ENCODE results near the gene SLC44A2. TPM values are rescaled to one million over a fixed set of nuclear protein-coding genes. Genes with fewer than 3 reads are reported as not detected.

SLC44A2 gene
- total and polyA plus RNA-seq, 2 of the 8 experiments (the other 6 are each of a cell fraction or from before 2014, with no cell fraction given), result 105 to 120 TPM

- Histone ChIP-seq H3K27ac (ENCODE audit: low read depth, low read length) (no peak overlapping the region), H4K91ac (replicated peaks; ENCODE audit: insufficient read length, low read length) (peak overlapping the region; percentile 36), H3K18ac (ENCODE audit: extremely low read depth, low read length) (peak overlapping the region; percentile 100), H2BK12ac (ENCODE audit: low read depth, low read length) (peak overlapping the region; percentile 98; the same call in 1 of the 2 replicates), H2AK5ac (ENCODE audit: low read depth, low read length) (peak overlapping the region; percentile 54), H2AFZ (ENCODE audit: low read length) (no peak overlapping the region), H4K5ac (ENCODE audit: insufficient read length, low read depth, low read length) (no peak overlapping the region), H3K9me3 (ENCODE audit: insufficient read depth in 2 of 2, low read depth in 1 of 2, low read length in 1 of 2) (no peaks in the 10 kb centered on the region), H3K14ac (ENCODE audit: insufficient read length) (no peak overlapping the region), H3K23ac (ENCODE audit: insufficient read length) (no peak overlapping the region), H4K8ac (ENCODE audit: extremely low read depth, insufficient read depth, low read length) (peak overlapping the region; percentile 53; the same call in 1 of the 2 replicates), H3K36me3 (ENCODE audit: control insufficient read depth in 2 of 4, insufficient read depth in 4 of 4, low read length in 3 of 4) (peaks cover 4 to 21% (median 16%) of the 10 kb centered on the region in 4 experiments; a peak in 6 of 8 replicates), H3K4me1 (replicated peaks in 1 of 4; ENCODE audit: control insufficient read depth in 3 of 4, insufficient read depth in 4 of 4, low read length in 3 of 4) (peaks cover 4 to 9% (median 8%) of the 10 kb centered on the region in 4 experiments), H3K23me2 (ENCODE audit: low read depth, low read length) (peaks cover 9% of the 10 kb centered on the region; the same call in 1 of the 2 replicates), H2BK15ac (ENCODE audit: low read length) (no peak overlapping the region), H3K4me3 (ENCODE audit: extremely low read depth in 1 of 4, insufficient read depth in 2 of 4, low read depth in 3 of 4, low read length in 4 of 4) (peak overlapping the region in 1 of 4 experiments; percentile 84; a peak in 1 of 8 replicates), H2BK5ac (ENCODE audit: low read depth, low read length) (peak overlapping the region; percentile 95; the same call in 1 of the 2 replicates), H4K20me1 (replicated peaks in 1 of 2; ENCODE audit: control insufficient read depth in 1 of 2, insufficient read depth in 2 of 2, low read length in 2 of 2) (no peaks in the 10 kb centered on the region), H2BK120ac (replicated peaks; ENCODE audit: low read depth, low read length) (no peak overlapping the region), H3K4me2 (ENCODE audit: insufficient read depth in 1 of 2, low read depth in 2 of 2, low read length in 2 of 2) (peak overlapping the region; percentile 73 to 92; a peak in 3 of 4 replicates), H3K79me2 (ENCODE audit: control insufficient read depth in 1 of 2, insufficient read depth in 2 of 2, low read length in 2 of 2) (peaks cover 0 to 8% of the 10 kb centered on the region in 2 experiments; a peak in 2 of 4 replicates), H3K56ac (replicated peaks; ENCODE audit: insufficient read length, low read depth, low read length) (no peak overlapping the region), H3K79me1 (ENCODE audit: low read depth, low read length) (peaks cover 3% of the 10 kb centered on the region), H3K9ac (replicated peaks in 1 of 4; ENCODE audit: extremely low read depth in 1 of 4, low read depth in 3 of 4, low read length in 3 of 4) (no peak overlapping the region), H3K27me3 (replicated peaks in 1 of 4; ENCODE audit: control insufficient read depth in 3 of 4, extremely low read depth in 1 of 4, insufficient read depth in 3 of 4, low read length in 3 of 4) (no peaks in the 10 kb centered on the region), H2BK20ac (ENCODE audit: low read length) (no peak overlapping the region), H3K4ac (replicated peaks; ENCODE audit: insufficient read length, low read depth, low read length) (peak overlapping the region; percentile 32)
- WGBS, 2 experiments (ENCODE audit: extremely low coverage in 1 of 2, insufficient coverage in 1 of 2, insufficient read length in 1 of 2, insufficient replicate concordance in 2 of 2, low coverage in 1 of 2, low lambda C conversion rate in 2 of 2, missing lambda C conversion rate in 1 of 2), result 82% methylated on average over 6 of the region's 6 CpGs; no CpG with 5 or more reads in 1 of the 2 experiments
- FAIRE-seq (no peak), DNase-seq (ENCODE audit: low read depth in 1 of 2, low spot score in 2 of 2) (no peak)
- CTCF ChIA-PET (ENCODE audit: partially characterized antibody), result interaction anchor here (0.9 to 4.0 kb wide), 4 partner anchors 19 to 55 kb away, joined by 3 to 31 read pairs (median 11); no protein-coding TSS in a partner anchor
- POLR2A ChIA-PET (ENCODE audit: partially characterized antibody), result interaction anchor here (0.8 to 3.8 kb wide), 19 partner anchors 7 to 83 kb away, joined by 3 to 26 read pairs (median 4); no protein-coding TSS in a partner anchor
- TF ChIP-seq CHD2 (IDR thresholded peaks at IDR 0.05; ENCODE audit: low read length) (no peak), NANOG (IDR thresholded peaks at IDR 0.05; ENCODE audit: insufficient read depth, low read depth, low read length, poor library complexity, severe bottlenecking) (no peak), KDM5A (IDR thresholded peaks at IDR 0.05; ENCODE audit: low read length) (no peak), ATF3 (IDR thresholded peaks at IDR 0.05; ENCODE audit: insufficient read depth, low read depth, low read length) (no peak), CREB1 (IDR thresholded peaks at IDR 0.05) (no peak)
Observed at GRCh38 chr19:10624585-10624984, 768 bp upstream of the SLC44A2 start.

All from H1 (cell line).